H1 (cell line): Measurements from ENCODE around the gene CXCR5. TPM values are rescaled to one million over a fixed set of nuclear protein-coding genes. Genes with fewer than 3 reads are reported as not detected.

Experiments used
- CTCF ChIA-PET: fragments of 300-600 bp; sonication (Branson Sonifier 250); formaldehyde crosslinking; loops from one replicate; lab custom pipeline; 2021; ENCODE audit not compliant: partially characterized antibody; lab: Charles Lee
- POLR2A ChIA-PET: fragments of 300-600 bp; sonication (Branson Sonifier 250); formaldehyde crosslinking; loops from one replicate; lab custom pipeline; 2021; ENCODE audit warnings: inconsistent platforms; ENCODE audit not compliant: partially characterized antibody; lab: Charles Lee
- DNase-seq, 2 experiments: peaks; one replicate each; pipeline versions ENCODE4 v3.0.0 to v3.0.0-alpha.2; 2010 to 2022; ENCODE audit warnings: low spot score in 2 of 2, low read depth in 1 of 2, mixed read lengths in 1 of 2
- FAIRE-seq: peaks from 2 replicates; lab custom pipeline; 2011; peaks lifted over from hg19 to GRCh38; lab: Jason Lieb, UNC
- H2AFZ ChIP-seq: 2 replicates; pipeline ENCODE4 v1.8.1; 2012; ENCODE audit warnings: low read length, inconsistent platforms
- H2AK5ac ChIP-seq: 2 replicates; pipeline ENCODE4 v1.6.1; 2013; ENCODE audit warnings: low read depth, low read length
- H2BK120ac ChIP-seq: replicated peaks from 2 replicates; pipeline ENCODE3; 2013; ENCODE audit warnings: low read depth, low read length, inconsistent platforms
- H2BK12ac ChIP-seq: 2 replicates; pipeline ENCODE4 v1.6.1; 2013; ENCODE audit warnings: low read depth, low read length
- H2BK15ac ChIP-seq: 2 replicates; pipeline ENCODE4 v1.6.1; 2013; ENCODE audit warnings: low read length
- H2BK20ac ChIP-seq: 2 replicates; pipeline ENCODE4 v1.6.1; 2013; ENCODE audit warnings: low read length
- H2BK5ac ChIP-seq: 2 replicates; pipeline ENCODE4 v1.6.1; 2013; ENCODE audit warnings: low read depth, low read length
- H3K14ac ChIP-seq: 2 replicates; pipeline ENCODE4 v1.6.1; 2013; ENCODE audit warnings: inconsistent platforms; ENCODE audit not compliant: insufficient read length
- H3K18ac ChIP-seq: 2 replicates; pipeline ENCODE4 v1.6.1; 2013; ENCODE audit warnings: low read length; ENCODE audit errors: extremely low read depth
- H3K23ac ChIP-seq: 2 replicates; pipeline ENCODE4 v1.6.1; 2013; ENCODE audit warnings: inconsistent platforms; ENCODE audit not compliant: insufficient read length
- H3K23me2 ChIP-seq: 2 replicates; pipeline ENCODE4 v1.6.1; 2013; ENCODE audit warnings: low read depth, low read length
- H3K27ac ChIP-seq: 2 replicates; pipeline ENCODE4 v1.6.1; 2011; ENCODE audit warnings: low read depth, low read length, inconsistent platforms
- H3K27me3 ChIP-seq, 4 experiments: replicated peaks in 1 of 4; 1 replicate in 1 of 4; 2 replicates in 3 of 4; pipeline versions ENCODE4 v1.6.1 to v1.8.1; 2011 to 2013; ENCODE audit warnings: low read length in 3 of 4, mild to moderate bottlenecking in 3 of 4, inconsistent platforms in 2 of 4, mixed read lengths in 2 of 4, moderate library complexity in 1 of 4; ENCODE audit not compliant: control insufficient read depth in 3 of 4, insufficient read depth in 3 of 4; ENCODE audit errors: extremely low read depth in 1 of 4
- H3K36me3 ChIP-seq, 4 experiments: 2 replicates each; pipeline versions ENCODE4 v1.6.1 to v1.8.1; 2011 to 2013; ENCODE audit warnings: mild to moderate bottlenecking in 4 of 4, low read length in 3 of 4, moderate library complexity in 2 of 4, control low read depth in 1 of 4, inconsistent platforms in 1 of 4; ENCODE audit not compliant: insufficient read depth in 4 of 4, control insufficient read depth in 2 of 4
- H3K4ac ChIP-seq: replicated peaks from 2 replicates; pipeline ENCODE3; 2013; ENCODE audit warnings: low read length, low read depth, mixed read lengths, inconsistent platforms; ENCODE audit not compliant: insufficient read length
- H3K4me1 ChIP-seq, 4 experiments: replicated peaks in 1 of 4; 1 replicate in 1 of 4; 2 replicates in 3 of 4; pipeline versions ENCODE4 v1.6.1 to v1.8.1; 2011 to 2013; ENCODE audit warnings: low read length in 3 of 4, inconsistent platforms in 2 of 4, mixed read lengths in 1 of 4; ENCODE audit not compliant: insufficient read depth in 4 of 4, control insufficient read depth in 3 of 4
- H3K4me2 ChIP-seq, 2 experiments: 2 replicates each; pipeline versions ENCODE4 v1.6.1 to v1.8.1; 2011 to 2013; ENCODE audit warnings: low read depth in 2 of 2, low read length in 2 of 2, control low read depth in 1 of 2, inconsistent platforms in 1 of 2, mild to moderate bottlenecking in 1 of 2; ENCODE audit not compliant: insufficient read depth in 1 of 2
- H3K4me3 ChIP-seq, 4 experiments: fragments of 200-600, 300-600 bp in 1 of 4; sonication (generic), shearing (Covaris generic), sonication (Bioruptor Twin) in 1 of 4; 2 replicates each; pipeline versions ENCODE4 v1.5.1 to v1.8.1; 2011 to 2016; ENCODE audit warnings: low read length in 4 of 4, low read depth in 3 of 4, control low read depth in 2 of 4, inconsistent platforms in 2 of 4, mild to moderate bottlenecking in 2 of 4, mixed read lengths in 1 of 4, moderate library complexity in 1 of 4; ENCODE audit not compliant: insufficient read depth in 2 of 4; ENCODE audit errors: extremely low read depth in 1 of 4
- H3K56ac ChIP-seq: replicated peaks from 2 replicates; pipeline ENCODE3; 2013; ENCODE audit warnings: low read depth, mild to moderate bottlenecking, mixed read lengths, low read length, inconsistent platforms; ENCODE audit not compliant: insufficient read length
- H3K79me1 ChIP-seq: 2 replicates; pipeline ENCODE4 v1.6.1; 2013; ENCODE audit warnings: low read depth, low read length, control low read depth
- H3K79me2 ChIP-seq, 2 experiments: 2 replicates each; pipeline versions ENCODE4 v1.6.1 to v1.8.1; 2012 to 2013; ENCODE audit warnings: low read length in 2 of 2, mild to moderate bottlenecking in 2 of 2, inconsistent platforms in 1 of 2; ENCODE audit not compliant: insufficient read depth in 2 of 2, control insufficient read depth in 1 of 2
- H3K9ac ChIP-seq, 4 experiments: replicated peaks in 1 of 4; 1 replicate in 1 of 4; 2 replicates in 3 of 4; pipeline versions ENCODE4 v1.6.1 to v1.8.1; 2011 to 2013; ENCODE audit warnings: low read depth in 3 of 4, low read length in 3 of 4, control low read depth in 2 of 4, mild to moderate bottlenecking in 2 of 4, moderate library complexity in 2 of 4, inconsistent platforms in 1 of 4; ENCODE audit errors: extremely low read depth in 1 of 4
- H3K9me3 ChIP-seq, 2 experiments: 2 replicates each; pipeline versions ENCODE4 v1.6.1 to v1.8.1; 2012 to 2013; ENCODE audit warnings: mild to moderate bottlenecking in 2 of 2, moderate library complexity in 2 of 2, control low read depth in 1 of 2, inconsistent platforms in 1 of 2, low read depth in 1 of 2, low read length in 1 of 2, mixed read lengths in 1 of 2; ENCODE audit not compliant: insufficient read depth in 2 of 2
- H4K20me1 ChIP-seq, 2 experiments: replicated peaks in 1 of 2; 2 replicates each; pipeline versions ENCODE3 to v1.8.1; 2011 to 2013; ENCODE audit warnings: inconsistent platforms in 2 of 2, low read length in 2 of 2, mild to moderate bottlenecking in 1 of 2; ENCODE audit not compliant: insufficient read depth in 2 of 2, control insufficient read depth in 1 of 2
- H4K5ac ChIP-seq: 2 replicates; pipeline ENCODE4 v1.6.1; 2013; ENCODE audit warnings: low read length, low read depth, mixed read lengths, inconsistent platforms; ENCODE audit not compliant: insufficient read length
- H4K8ac ChIP-seq: 2 replicates; pipeline ENCODE4 v1.8.0; 2013; ENCODE audit warnings: mild to moderate bottlenecking, moderate library complexity, low read length, inconsistent platforms; ENCODE audit not compliant: insufficient read depth; ENCODE audit errors: extremely low read depth
- H4K91ac ChIP-seq: replicated peaks from 2 replicates; pipeline ENCODE3; 2013; ENCODE audit warnings: low read length, mixed read lengths, inconsistent platforms; ENCODE audit not compliant: insufficient read length
- CBX8 ChIP-seq: fragments of 300-800, 300-1000 bp; sonication (generic); IDR thresholded peaks from 2 replicates; pipeline ENCODE4 v1.7.1; 2016; ENCODE audit warnings: low read depth, low read length, borderline replicate concordance
- EP300 ChIP-seq, 2 experiments: IDR thresholded peaks; 1 replicate in 1 of 2; 2 replicates in 1 of 2; pipeline ENCODE4 v1.6.1; 2011 to 2012; ENCODE audit warnings: low read depth in 2 of 2, low read length in 2 of 2, mild to moderate bottlenecking in 2 of 2, borderline replicate concordance in 1 of 2, inconsistent platforms in 1 of 2, moderate library complexity in 1 of 2
- KDM4A ChIP-seq: IDR thresholded peaks from one replicate; pipeline ENCODE4 v1.7.1; 2012; ENCODE audit warnings: low read depth, mild to moderate bottlenecking, moderate library complexity, low read length, inconsistent platforms; ENCODE audit not compliant: severe bottlenecking
- KDM5A ChIP-seq: fragments of 200-600 bp; IDR thresholded peaks from 2 replicates; pipeline ENCODE4 v1.7.1; 2012; ENCODE audit warnings: mild to moderate bottlenecking, low read length, inconsistent platforms, mixed read lengths
- SUZ12 ChIP-seq: fragments of 200-600 bp; sonication (generic); IDR thresholded peaks from 2 replicates; pipeline ENCODE4 v1.6.1; 2012; ENCODE audit warnings: mild to moderate bottlenecking, inconsistent platforms, low read length, moderate library complexity, mixed read lengths
- ZNF274 ChIP-seq: IDR thresholded peaks from 2 replicates; pipeline ENCODE4 v1.7.0; 2012; ENCODE audit warnings: low read length, borderline replicate concordance; ENCODE audit errors: extremely low read depth
- WGBS, 2 experiments: shearing (Covaris generic) in 1 of 2; methylation state at CpG; one replicate each; pipeline versions ENCODE4 v1.1.6 to v1.1.7; 2013 to 2015; ENCODE audit warnings: low lambda C conversion rate in 2 of 2, mixed read lengths in 2 of 2, inconsistent platforms in 1 of 2, low coverage in 1 of 2, missing lambda C conversion rate in 1 of 2; ENCODE audit not compliant: insufficient replicate concordance in 2 of 2, insufficient coverage in 1 of 2, insufficient read length in 1 of 2; ENCODE audit errors: extremely low coverage in 1 of 2, missing lambda C conversion rate in 1 of 2; 5-methylcytosine and 5-hydroxymethylcytosine counted together
- polyA plus RNA-seq, 7 experiments: library from polyadenylated mRNA; depleted of rRNA in 3 of 7; stranded (reverse) in 5 of 7; unstranded in 2 of 7; fragments of >200 nt in 5 of 7; fragments of 200-250 nt in 2 of 7; gene quantifications; 1 replicate in 5 of 7; 2 replicates in 1 of 7; 4 replicates in 1 of 7; pipeline versions ENCODE4 v1.2.1 to v1.2.3, GENCODE V29; 2011 to 2013; ENCODE audit warnings: missing spikeins in 2 of 7, mixed read lengths in 2 of 7
- total RNA-seq: library from RNA; stranded (reverse); fragmentation: NEBNext Ultra II Directional; extraction: Animal tissue kit (Norgen Biotek cat#: 25700); gene quantifications from 2 replicates; pipeline ENCODE4 v1.2.1, GENCODE V29; 2021
- TF ChIP-seq, protein P1 (sequence below), 3 experiments: IDR thresholded peaks; 1 replicate in 2 of 3; 2 replicates in 1 of 3; pipeline versions ENCODE4 v1.5.1 to v1.6.1; 2011; ENCODE audit warnings: low read length in 3 of 3, mild to moderate bottlenecking in 3 of 3, inconsistent platforms in 2 of 3, low read depth in 1 of 3, moderate library complexity in 1 of 3; ENCODE audit not compliant: insufficient read depth in 1 of 3; ENCODE audit errors: control extremely low read depth in 1 of 3
- TF ChIP-seq, protein P2 (sequence below): IDR thresholded peaks from 2 replicates; pipeline ENCODE4 v1.6.1; 2012; ENCODE audit warnings: inconsistent platforms

Gene CXCR5
- total and polyA plus RNA-seq, 2 of the 8 experiments (the other 6 are each of a cell fraction or from before 2014, with no cell fraction given), result not detected

DNA sequence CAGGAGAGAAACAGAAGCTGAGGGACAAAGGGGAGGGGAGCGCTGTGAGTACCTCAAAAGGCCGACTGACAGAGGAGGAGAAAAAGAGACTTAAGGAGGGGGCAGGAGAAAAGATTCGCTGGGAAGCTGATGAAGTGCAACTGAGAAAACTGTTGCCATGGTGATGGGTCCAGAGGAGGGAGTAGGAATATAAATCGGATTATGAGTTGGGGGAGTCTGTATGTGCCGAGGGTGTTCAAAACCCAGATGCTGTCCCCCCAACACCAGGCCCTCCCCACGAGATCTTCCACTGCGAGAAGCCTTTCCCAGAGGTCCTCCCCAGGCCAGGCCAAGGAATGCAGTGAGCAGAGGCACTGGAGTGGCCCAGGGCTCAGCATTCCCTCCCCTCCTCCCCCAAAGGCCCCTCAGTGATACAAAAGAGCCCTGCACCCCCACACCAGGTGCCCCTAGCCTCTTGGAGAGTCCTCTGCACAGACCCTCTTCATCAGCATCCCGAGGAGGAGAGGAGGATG, 55.8 kb downstream of the CXCR5 start:
- DNase-seq (no peak), FAIRE-seq (no peak)
- Histone ChIP-seq H3K4ac (no peak overlapping the region), H3K23me2 (no peaks in the 10 kb centered on the region), H3K79me2 (no peaks in the 10 kb centered on the region), H3K27ac (no peak overlapping the region), H3K18ac (peak overlapping the region; percentile 84; the same call in 1 of the 2 replicates), H3K27me3 (0 out of 7 replicates have a peak, but pooled peaks cover 0 to 4% (median 1%) of the 10 kb centered on the region in 4 experiments), H3K79me1 (no peaks in the 10 kb centered on the region), H4K20me1 (no peaks in the 10 kb centered on the region), H3K14ac (no peak overlapping the region), H3K4me1 (peaks cover 7 to 17% (median 12%) of the 10 kb centered on the region in 4 experiments), H4K91ac (peak overlapping the region; percentile 69), H2BK120ac (no peak overlapping the region), H2BK15ac (0 out of 2 replicates have a peak overlapping the region, but pooled peaks have one; percentile 14), H3K36me3 (no peaks in the 10 kb centered on the region), H3K9me3 (no peaks in the 10 kb centered on the region), H2AFZ (0 out of 2 replicates have a peak overlapping the region, but pooled peaks have one; percentile 39), H2AK5ac (peak overlapping the region; percentile 25; the same call in 1 of the 2 replicates), H3K4me3 (no peak overlapping the region), H3K9ac (no peak overlapping the region), H2BK12ac (peak overlapping the region; percentile 61; the same call in 1 of the 2 replicates), H4K5ac (no peak overlapping the region), H3K56ac (no peak overlapping the region), H4K8ac (no peak overlapping the region), H2BK20ac (0 out of 2 replicates have a peak overlapping the region, but pooled peaks have one; percentile 61), H3K23ac (no peak overlapping the region), H2BK5ac (peak overlapping the region; percentile 18; the same call in 1 of the 2 replicates), H3K4me2 (peak overlapping the region in 1 of 2 experiments; percentile 0; a peak in 1 of 4 replicates)
- WGBS, 2 experiments, result 87% methylated on average over 8 of the region's 8 CpGs; no CpG with 5 or more reads in 1 of the 2 experiments
- POLR2A ChIA-PET, result interaction anchor here (0.6 to 2.1 kb wide), 7 partner anchors 10 to 249 kb away, joined by 3 to 12 read pairs (median 4); partner anchors contain the start of gene DDX6
- CTCF ChIA-PET, result interaction anchor here (0.7 to 2.9 kb wide), 8 partner anchors 9 to 281 kb away, joined by 3 to 28 read pairs (median 4); no protein-coding TSS in a partner anchor
- TF ChIP-seq, protein P1, sequence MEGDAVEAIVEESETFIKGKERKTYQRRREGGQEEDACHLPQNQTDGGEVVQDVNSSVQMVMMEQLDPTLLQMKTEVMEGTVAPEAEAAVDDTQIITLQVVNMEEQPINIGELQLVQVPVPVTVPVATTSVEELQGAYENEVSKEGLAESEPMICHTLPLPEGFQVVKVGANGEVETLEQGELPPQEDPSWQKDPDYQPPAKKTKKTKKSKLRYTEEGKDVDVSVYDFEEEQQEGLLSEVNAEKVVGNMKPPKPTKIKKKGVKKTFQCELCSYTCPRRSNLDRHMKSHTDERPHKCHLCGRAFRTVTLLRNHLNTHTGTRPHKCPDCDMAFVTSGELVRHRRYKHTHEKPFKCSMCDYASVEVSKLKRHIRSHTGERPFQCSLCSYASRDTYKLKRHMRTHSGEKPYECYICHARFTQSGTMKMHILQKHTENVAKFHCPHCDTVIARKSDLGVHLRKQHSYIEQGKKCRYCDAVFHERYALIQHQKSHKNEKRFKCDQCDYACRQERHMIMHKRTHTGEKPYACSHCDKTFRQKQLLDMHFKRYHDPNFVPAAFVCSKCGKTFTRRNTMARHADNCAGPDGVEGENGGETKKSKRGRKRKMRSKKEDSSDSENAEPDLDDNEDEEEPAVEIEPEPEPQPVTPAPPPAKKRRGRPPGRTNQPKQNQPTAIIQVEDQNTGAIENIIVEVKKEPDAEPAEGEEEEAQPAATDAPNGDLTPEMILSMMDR (IDR thresholded peaks at IDR 0.05; ENCODE audit: control extremely low read depth in 1 of 3, insufficient read depth in 1 of 3, low read depth in 1 of 3, low read length in 3 of 3), result no peak
- TF ChIP-seq KDM5A, result no peak
- TF ChIP-seq ZNF274, result no peak
- no peak for TF ChIP-seq SUZ12
- TF ChIP-seq EP300 (IDR thresholded peaks at IDR 0.05; ENCODE audit: borderline replicate concordance in 1 of 2, low read depth in 2 of 2, low read length in 2 of 2), result no peak
- no peak for TF ChIP-seq KDM4A
- no peak for TF ChIP-seq CBX8
- TF ChIP-seq, protein P2, sequence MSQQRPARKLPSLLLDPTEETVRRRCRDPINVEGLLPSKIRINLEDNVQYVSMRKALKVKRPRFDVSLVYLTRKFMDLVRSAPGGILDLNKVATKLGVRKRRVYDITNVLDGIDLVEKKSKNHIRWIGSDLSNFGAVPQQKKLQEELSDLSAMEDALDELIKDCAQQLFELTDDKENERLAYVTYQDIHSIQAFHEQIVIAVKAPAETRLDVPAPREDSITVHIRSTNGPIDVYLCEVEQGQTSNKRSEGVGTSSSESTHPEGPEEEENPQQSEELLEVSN, result no peak
